Occipital lobe (tissue), 2 donors: ENCODE data around the gene TNFRSF14. TPM values are rescaled to one million over a fixed set of nuclear protein-coding genes. Genes with fewer than 3 reads are reported as not detected.

ENCODE experiments used
- DNase-seq: peaks from one replicate; lab custom pipeline; 2025; lab: John Stamatoyannopoulos, UW
- total RNA-seq: library from RNA; depleted of rRNA; stranded (reverse); fragments of >200 nt; gene quantifications from one replicate; pipeline ENCODE4 v1.2.3, GENCODE V29; 2014

TNFRSF14 gene
- total RNA-seq, 1 donor from 2014 or later = 2.0 TPM

DNA sequence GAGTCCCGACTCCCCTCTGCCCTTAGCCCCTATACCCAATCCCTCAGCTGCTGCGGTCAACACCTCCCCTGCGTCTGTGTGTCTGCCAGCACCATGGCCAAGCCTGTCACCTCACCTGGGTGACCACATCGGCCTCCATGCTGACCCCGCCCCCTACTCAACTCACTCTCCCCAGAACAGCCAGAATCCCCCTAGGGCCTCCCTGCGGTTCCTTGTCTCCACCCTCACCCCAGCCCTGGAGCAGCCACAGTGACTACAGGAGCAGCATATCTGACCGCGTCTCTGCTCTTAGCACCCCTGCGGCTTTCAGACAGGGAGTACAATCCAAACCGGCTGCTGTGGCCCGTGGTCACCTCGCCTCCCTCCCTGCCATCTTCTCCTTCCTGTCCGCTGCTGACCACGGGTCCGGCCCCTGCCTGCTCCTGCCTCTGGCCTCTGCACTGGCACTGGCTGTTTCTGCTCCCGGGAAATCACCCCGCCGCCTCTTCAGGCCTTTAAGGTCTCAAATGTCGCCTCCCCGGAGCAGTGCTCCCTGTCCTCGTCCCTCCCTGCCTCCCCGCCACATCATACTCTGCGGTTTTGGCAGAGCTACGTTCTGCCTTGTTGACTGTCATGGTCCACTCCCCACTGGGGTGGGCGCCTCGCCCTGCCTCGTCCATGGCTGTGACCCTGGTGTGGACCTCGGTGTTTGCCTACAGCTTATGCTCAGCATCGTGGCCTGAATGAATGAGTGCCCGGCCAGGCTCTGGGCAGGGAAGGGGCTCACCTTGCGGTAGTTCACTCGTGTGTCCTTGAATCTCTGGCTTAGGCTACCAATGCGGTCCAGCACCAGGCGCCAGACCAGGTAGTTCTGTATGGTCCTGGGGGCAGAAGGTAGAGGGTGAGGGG, 41.5 kb downstream of the TNFRSF14 start:
- no peak for DNase-seq

DNA sequence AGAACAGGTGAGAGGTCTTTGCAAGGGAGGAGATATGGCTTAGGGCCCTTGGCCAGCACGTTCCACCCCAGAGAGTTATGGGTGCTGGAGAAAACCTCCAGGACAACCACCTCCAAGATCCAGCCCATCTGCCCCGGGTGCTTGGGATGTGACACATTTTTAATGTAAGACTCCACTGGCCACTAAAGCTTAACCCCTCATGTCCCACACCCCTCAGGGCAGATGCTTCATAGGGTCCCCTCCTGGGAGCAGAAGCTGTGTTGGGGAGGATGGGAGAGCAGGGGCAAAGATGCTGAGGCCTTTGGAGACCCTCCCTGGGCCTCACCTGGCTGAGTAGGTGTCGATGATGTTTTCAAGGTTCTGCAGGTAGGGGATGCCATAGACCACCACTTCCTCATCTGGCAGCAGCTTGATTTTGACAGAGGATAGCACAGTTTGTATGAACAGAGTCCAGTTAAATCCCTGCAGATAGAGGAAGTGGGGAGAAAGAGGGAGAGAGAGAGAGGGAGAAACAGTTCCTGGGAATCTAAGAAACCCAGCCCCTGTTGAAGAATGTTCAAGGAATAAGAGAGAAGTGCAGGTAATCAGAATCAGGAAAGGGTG, 42.3 kb downstream of the TNFRSF14 start:
- DNase-seq = no peak

DNA sequence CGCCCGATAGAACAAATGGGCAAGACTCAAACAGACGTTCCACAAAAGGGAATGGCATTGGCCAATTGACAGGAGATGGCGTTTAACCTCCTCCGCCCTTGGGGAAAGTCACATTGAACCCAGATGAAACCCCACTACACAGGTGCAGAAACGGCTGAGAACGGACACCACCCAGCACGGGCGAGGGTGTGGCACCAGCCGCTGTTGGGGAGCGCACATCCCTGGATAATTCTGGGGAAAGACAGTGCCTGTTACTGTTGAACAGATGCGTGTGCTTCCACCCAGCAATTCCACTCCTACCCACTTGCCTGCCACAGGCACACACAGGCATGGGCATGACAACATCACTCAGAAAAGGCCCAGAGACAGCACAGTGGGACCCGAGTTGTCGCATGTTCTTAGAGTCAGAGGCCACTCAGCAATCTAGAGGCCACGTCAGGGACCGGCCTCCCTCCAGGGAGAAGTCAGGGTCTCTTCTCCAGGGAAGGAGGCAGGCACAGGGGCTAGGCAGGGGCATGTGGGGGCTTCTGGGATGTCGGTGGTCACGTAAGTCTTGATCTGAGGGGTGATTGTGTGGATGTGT, 45.6 kb downstream of the TNFRSF14 start:
- DNase-seq = no peak

DNA sequence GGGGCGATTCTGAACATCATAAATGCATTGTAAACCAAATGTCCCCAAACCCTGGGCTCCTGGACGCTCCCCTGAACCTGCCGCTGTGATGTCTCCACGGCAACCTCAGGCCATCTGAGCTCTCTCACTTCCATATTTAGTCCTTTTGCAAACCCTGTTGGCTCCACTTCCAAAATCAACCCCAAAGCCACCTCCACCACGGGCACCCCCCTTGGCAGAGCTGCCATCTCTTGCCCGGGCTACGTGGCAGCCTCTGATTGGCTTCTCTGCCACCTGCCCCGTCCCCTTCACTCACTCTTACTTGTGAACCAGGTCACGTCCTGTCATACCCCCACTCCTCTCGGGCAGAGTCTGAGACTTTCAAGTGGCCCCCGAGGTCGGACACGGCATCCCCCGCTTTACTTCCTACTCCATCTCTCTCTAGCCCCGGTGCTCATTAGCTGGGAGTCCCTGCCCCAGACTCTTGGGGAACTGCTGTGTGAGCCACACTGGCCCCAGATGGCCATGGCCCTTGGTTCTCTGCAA, 46.2 kb downstream of the TNFRSF14 start:
- no peak for DNase-seq

DNA sequence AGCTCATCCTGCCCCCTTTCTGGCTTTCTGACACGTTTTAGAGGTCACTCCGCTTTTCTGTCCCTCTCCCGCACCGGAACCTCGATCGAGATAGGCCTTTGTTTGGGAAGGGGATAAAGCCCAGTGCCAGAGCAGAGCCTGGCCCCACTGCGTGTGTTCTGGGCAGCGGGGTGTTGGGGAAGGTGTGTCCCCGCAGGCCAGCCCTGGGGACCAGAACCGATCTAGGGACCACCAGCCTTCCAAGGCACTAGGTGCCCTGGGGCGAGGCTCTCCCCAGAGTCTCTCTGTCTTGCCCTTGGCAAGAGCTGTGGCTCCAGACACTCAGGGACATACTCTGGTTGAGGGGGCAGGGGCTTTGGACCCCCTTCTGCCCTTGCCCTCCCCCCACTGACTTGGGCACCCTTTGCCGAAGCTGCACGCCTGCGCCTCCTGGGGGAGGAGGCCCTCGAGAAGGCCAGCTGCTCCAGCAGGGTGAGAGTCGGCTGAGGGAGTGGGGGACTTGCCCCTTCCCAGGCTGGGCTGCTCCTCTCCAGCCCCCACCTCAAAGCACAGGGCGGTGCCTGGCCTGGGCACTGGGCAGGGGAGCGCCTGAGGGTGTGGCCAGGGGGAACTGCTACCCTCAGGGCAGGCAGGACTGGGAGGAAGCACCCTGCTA, 46.8 kb downstream of the TNFRSF14 start:
- no peak for DNase-seq

DNA sequence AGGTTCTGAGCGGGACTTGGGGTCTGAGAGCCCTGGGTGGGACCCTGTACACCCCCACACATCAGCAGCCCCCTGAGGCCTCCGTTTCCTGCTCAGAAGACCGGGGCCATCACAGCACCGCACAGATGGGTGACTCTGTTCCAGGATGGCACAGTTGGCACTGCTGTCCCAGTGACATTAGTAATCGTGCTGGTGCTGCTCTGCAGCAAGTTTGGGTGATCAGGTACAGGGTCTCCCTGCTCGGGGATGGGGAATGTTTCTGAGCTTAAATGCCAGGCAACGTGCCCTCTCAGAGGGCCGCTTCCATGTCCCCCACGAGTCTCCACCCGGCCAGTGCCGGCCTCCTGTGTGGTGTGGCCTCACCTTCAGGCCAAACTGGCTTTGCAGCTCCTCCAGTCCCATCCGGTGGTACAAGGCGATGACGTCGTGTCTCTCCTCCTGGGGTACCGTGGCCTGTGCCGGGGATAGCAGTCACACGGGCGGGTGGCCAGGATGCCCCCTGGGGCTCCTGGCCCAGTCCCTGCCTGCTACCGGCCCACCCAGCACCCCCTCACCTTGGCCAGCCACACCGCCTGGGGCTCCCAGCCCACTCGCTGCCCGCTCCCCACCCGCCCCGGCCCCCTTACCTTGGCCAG, 47.5 kb downstream of the TNFRSF14 start:
- DNase-seq = no peak

DNA sequence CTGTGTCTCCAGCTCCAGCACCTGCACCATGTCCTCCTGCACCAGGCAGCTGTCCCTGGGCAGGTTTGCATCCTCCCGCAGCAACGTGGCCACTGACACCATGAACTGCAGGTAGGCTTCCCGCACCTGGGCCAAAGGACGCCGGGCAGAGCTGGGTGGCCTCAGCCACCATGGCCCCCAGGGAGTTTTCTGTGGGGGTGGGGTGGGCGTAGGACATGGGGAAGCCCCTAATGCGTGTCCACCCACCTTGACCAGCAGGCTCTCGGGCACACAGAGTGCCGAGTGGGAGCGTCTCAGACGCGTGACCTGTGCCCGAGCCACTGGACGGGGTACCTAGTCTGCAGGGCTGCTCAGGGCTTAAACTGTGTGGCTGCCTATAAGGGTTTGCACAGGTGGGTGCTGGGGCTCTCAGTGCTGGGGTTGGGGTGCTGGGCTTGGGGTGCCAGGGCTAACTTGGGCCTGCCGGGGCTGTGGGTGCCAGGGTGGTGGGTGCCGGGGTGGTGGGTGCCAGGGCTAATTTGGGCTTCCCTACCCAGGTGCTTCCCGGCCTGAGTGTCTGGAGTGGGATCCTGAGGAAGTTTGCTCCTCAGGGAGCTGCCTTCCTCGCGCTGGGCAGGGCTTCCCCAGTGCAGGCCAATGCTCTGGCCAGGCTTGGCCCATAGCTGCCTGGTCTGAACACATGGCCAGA, 48.1 kb downstream of the TNFRSF14 start:
- no peak for DNase-seq

DNA sequence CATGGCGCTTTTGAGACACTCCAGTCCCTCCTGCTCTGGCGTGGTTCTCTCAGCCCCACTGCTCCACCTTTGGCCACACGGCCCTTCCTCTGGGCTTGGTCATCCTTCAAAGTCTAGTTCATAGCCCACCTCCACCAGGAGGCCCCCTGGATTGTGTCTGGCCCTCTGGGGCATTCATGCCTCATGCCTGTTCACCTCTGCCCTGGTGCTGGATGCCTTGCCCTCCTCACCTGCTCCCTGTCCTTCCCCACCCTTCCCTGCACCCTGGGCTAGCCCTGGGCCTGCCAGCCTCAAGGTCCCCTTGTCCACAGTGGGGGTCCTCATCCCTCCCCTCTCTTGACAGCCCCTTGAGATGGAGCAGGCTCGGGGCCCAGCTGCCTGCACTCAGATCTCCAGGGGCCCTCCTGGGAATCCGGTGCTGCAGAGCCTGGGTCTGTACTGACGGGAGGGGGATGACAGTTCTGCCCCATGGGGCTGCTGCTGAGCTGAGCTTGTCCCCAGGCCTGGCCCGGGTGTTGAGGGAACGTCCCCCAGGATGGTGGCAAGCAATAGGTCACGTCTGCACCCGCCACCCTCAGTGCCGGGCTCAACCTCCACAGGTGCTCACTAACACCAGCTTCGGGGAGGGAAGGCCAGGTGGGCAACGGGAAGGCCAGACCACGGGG, 48.8 kb downstream of the TNFRSF14 start:
- no peak for DNase-seq

DNA sequence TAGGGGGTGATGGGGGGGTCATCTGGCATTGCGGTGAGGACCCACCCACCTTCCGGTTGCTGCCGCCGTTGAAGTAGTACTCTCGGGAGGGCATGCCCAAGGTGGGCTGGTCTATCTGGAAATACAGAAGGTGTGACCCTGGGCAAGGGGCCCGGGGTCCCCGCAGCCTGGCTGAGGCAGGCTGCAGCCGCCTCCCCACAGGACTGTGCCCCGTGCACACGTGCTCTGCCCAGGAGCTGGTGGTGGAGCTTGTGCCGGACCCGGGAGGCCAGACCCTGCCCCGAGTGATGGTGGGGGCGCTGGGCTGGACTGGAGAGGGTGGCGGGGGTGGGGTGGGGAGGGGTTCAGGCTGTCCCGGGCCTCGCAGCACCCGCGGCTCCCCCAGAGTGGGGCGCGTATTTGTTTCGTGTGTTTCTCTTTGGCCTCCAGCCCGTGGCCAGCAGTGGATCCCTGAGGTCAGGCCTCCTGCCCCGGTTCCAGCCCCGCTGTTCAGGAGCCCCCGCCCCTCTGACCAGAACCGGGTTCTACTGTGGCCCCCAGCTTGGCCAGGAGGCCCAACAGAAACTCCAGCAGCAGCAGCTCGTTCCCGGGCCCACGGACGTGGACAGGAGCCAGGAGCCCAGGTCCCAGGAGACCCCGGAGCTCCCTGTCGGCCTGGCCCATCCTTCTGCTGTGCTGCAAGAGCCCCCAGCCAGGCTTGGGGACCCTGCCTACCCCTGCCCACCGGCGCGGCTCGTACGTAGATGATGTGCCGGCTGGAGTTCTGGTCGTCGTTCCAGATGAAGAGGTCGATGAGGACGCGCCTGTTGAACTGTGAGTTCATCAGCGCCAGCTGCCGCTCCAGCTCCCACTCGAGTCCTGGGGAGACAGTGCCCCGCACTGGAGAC, 49.6 kb downstream of the TNFRSF14 start:
- DNase-seq = no peak

DNA sequence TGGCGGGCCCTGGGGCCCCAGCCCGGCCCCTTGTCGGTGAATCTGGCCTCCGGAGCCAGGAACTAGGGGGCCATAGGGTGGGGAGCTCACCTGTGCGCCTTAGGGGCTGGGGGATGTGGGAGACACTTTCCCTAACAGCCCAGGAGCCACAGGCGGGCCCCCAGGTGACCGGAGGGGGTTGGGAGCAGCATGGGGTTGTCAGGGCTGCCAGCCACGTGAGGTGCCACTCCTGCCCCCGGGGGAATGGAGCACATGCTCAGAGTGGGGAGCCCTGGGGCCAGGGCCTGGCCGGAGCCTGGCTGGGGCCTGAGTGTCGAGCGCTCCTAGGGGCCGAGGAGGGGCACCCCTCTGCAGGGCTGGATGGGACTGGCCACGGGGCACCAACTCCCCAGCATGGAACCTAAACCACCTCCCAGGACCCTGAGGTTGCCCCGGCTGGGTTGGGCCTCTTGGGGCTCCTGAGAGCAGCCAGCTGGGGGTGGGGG, 50.3 kb downstream of the TNFRSF14 start:
- DNase-seq = no peak

DNA sequence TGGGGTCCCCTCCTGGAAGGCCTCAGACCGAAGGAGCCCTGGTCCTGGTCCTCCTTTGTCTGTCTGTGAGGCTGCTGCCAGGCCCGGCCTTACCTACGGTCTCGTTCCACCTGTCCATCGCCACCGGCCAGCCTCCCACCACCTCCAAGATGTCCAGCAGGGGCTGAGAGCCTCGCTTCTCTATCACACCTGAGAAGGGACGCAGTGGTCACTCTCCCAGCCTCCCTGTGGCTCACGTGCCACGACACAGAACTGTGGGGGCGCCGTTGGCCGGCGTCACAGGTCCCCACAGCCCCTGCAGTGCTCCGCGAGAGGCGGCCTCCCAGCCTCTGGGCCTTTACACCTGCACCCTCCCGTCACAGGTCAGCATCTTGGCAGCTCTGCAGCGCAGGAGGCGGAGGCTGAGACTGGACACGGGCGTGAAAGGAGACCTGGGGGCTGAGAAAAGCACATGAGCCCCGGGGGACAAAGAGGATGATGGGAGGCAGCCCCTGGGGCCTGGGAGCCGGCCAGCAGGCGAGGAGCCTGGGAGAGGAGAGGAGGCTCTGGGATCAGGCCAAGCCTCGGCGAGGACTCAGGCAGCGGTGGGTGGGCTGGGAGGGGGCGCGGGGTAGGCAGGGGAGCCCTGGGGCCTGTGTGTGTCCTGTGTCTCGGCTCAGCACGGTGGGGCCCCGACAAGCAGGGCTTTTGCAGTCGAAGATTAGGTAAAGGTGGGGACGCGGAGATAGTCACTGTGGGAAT, 50.9 kb downstream of the TNFRSF14 start:
- DNase-seq = no peak

DNA sequence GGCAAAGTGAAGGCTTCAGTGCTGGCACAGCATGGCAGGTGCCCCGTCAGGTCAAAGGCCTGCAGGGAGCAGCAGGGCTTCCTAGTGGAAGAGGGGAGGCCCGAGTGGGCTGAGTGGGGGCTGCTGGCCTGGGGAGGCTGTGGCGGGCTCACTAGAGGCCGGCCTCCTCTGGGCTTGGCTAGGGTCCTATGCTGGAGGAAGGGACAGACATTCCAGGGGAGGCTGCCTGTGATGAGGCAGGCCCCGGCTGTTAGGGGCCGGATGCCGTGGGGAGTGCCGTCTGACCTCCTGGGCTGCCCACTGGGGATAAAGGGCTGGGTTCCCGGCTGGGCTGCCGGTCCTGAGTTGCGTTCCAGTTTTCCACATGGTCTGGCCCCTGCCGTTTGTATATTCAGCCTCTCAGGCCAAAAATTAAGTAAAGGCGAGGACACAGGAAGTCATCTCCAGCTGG, 51.5 kb downstream of the TNFRSF14 start:
- no peak for DNase-seq

DNA sequence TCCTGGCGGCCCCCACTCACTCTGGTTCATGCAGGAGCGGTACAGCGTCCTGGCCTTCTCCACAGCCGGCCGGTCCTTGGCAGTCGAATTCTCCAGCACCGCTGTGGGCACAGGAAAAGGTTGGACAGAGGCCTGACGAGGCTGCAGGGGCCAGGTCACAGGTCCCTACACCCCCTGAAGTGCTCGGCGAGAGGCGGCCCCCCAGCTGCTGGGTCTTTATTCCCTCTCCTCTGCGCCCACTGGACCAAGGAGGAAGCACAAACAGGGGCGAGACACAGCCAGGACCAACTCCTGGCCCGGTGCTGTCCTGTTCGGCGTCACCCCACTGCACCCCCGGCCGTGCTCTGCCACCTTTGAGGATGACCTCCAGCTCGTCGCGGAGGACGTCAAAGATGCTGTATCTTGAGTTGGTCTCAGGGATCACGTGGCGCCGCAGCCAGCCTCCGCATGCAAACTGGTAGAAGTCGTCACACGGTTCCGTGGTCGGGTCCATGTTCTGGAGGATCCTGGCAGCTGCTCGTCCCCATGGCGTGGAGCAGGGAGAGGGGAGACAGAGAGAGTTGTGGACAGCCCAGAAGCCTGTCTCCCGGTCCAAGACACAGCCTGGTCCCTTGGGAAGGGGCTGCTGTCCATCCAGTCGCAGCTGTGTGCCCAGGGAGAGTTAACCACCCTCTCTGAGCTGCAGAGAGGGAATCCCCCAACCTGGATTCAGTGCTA, 53.3 kb downstream of the TNFRSF14 start:
- DNase-seq = no peak

DNA sequence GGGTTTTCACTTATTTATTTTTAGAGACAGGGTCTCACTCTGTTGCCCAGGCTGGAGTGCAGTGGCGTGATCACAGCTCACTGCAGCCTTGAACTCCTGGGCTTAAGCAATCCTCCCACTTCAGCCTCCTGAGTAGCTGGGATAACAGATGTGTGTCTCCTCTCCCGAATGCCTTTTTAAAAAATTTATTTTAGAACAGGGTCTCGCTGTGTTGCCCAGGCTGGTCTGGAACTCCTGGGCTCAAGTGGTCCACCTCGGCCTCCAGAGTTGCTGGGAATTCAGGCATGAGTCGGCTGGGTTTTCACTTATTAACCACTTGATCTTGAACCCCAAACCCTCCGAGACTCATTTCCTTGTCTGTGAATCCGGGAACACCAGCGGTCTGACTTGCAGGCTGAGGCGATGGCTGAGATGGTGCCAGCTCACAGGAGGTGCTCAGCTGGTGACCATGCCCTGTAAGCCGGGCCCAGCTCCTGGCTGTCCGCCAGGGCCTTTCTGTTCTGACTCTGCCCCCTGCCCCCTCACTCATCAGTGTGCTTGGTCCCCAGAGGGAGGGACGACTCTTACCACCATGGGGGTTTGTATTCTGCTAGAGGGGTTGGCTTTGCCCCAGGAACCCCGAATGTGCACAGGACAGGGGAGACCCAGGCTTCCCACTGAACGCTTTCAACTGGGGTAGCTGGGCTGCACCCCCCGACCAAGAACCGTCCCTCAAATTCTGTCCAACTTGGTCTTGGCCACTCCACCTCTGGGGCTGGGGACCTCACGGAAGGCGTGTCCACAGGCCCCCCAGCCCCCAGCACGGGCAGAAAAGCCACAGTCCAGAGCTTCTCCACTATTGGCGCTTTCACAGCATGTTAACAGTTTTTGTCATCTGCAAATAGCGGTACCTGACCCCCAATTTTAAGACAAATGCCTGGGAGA, 54.1 kb downstream of the TNFRSF14 start:
- no peak for DNase-seq

DNA sequence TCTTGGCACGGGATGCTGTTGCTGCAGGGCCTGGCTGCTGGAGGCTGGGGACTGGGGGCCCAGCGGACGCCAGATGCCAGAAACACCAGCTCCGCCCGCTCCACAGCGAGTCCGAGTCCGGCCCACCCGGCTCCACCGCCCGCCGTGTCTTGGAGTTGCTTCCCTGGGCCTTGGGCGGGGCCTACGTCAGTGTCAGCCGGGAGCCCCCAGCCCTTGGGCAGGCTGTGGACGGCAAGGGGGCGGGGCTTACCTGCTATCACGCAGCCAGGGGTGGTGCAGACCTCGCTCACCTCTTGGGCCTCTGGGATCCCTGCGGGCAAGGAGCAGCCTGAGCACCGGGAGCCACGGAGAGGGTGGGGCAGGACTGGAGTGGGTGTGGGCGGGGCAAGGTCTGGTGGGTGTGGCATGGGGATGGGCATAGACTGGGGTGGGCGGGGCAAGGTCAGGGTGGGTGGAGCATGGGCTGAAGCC, 54.9 kb downstream of the TNFRSF14 start:
- no peak for DNase-seq
